GM18519 (cell line): ENCODE measurements around the gene FBXO34.
"Not testable (repeated sequence)": the region's sequence is repeated elsewhere in the genome, so short reads cannot be mapped to it uniquely, and the experiment has no call there.

ENCODE experiments used
- ATAC-seq: cut with Tn5 transposase; IDR thresholded peaks from one replicate; pipeline ENCODE4 v1.9.1; 2021; ENCODE audit warnings: mild to moderate bottlenecking, moderate library complexity; ENCODE audit not compliant: unreplicated experiment, low FRiP score

FBXO34 gene

DNA sequence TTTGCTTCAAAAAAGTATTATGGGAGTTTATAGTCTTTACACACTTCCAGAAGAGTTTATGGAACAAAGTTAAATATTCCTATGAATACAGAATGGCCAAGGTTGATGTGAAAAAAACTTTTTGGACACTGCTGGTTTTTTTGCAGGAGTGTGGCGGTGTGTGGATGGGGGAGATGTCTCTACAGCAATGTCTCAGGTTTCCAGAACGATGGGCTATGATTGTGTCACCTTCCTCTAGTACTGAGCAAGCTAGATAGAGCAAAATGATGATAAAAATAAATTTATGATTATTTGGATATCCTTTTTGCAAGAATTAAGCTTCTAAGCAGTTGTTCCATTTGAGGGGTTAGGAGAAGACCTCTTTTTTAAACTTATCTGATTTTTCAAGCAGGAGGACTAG is 37.9 kb downstream of the FBXO34 start:
- no peak for ATAC-seq

GRCh38 chr14:55309761-55310365 is 38.6 kb downstream of the FBXO34 start:
- no peak for ATAC-seq

DNA sequence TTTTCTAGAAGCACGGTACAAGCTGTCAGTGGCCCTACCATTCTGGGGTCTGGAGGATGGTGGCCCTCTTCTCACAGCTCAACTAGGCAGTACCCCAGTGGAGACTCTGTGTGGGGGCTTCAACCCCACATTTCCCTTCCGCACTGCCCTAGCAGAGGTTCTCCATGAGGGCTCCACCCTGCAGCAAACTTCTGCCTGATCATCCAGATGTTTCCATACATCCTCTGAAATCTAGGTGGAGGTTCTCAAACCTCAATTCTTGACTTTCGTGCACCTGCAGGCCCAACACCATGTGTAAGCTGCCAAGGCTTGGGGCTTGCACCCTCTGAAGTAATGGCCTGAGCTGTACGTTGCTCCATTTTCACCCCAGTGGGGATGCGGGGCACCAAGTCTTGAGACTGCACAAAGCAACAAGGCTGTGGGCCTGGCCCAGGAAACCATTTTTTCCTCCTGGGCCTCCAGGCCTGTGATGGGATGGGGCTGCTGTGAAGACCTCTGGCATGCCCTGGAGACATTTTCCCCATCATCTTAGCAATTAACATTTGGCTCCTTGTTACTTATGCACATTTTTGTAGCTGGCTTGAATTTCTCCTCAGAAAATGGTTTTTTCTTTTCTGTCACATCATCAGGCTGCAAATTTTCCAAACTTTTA is 41.3 kb downstream of the FBXO34 start:
- not testable (repeated sequence) for ATAC-seq

DNA sequence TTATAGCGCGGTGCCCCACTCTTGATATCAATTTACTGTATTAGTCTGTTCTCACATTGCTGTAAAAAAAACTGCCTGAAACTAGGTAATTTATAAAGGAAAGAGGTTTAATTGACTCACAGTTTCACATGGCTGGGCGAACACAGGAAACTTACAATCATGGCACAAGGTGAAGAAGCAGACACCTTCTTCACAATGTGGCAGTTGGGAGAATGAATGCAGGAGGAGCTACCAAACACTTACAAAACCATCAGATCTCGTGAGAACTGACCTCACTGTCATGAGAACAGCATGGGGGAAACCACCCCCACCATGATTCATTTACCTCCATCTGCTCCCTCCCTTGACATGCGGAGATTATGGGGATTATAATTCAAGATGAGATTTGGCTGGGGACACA is 42.3 kb downstream of the FBXO34 start:
- no peak for ATAC-seq

DNA sequence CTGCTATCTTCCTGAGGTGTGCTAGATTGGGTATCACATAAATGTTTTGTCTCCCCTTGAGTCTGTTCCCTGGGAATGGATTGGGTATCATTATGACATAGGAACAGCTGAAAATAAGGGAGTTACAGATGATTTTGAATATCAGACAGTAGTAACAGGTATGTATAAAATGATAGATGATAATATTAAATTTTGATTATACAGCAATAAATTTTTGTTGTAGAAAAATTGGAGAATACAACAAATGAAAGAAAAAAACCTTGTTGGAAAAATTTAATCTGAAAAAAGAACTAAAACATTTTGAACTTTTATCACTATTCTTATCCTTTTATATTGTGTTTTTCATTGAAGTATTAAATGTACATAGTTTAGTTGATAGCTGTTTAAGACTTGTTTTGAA is 43.2 kb downstream of the FBXO34 start:
- no peak for ATAC-seq

- ATAC-seq, result no peak
Observed at GRCh38 chr14:55316564-55316963, 45.3 kb downstream of the FBXO34 start.

GRCh38 chr14:55317542-55318306 is 46.5 kb downstream of the FBXO34 start:
- ATAC-seq, result no peak

- ATAC-seq, result no peak
Observed at GRCh38 chr14:55318694-55319093, 47.5 kb downstream of the FBXO34 start.

DNA sequence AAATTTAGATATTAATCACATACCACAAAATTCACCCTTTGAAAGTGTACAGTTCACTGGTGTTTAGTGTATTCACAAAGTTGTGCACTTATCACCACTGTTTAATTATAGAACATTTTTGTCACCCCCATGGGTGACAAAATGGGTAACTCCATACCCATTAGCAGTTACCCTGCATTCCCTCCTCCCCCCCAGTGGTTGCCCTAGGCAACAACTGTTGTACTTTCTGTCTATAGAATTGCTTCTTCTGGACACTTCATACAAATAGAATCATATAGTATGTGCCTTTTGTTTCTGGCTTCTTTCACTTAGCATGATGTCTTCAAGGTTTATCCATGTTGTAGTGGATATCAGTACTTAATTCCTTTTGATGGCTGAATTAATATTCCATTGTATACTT is 52.7 kb downstream of the FBXO34 start:
- no peak for ATAC-seq

DNA sequence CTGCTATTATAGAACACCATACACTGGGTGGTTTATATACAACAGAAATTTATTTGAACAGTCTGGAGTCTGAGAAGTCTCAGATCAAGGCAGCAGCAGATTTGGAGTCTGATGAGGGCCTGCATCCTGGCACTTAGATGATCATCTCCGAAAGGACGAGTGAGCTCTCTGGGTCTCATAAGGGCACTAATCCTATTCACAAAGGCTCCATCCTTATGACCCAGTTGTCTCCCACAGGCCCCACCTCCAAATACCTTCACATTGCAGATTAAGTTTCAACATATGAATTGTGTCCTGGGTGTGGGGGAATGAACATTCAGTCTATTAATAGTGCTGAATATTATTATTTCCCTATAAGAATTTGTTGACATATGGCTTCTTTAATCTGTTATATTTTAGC is 53.6 kb downstream of the FBXO34 start:
- ATAC-seq, result no peak

GRCh38 chr14:55327179-55327578 is 56.0 kb downstream of the FBXO34 start:
- peak; percentile 71 for ATAC-seq

DNA sequence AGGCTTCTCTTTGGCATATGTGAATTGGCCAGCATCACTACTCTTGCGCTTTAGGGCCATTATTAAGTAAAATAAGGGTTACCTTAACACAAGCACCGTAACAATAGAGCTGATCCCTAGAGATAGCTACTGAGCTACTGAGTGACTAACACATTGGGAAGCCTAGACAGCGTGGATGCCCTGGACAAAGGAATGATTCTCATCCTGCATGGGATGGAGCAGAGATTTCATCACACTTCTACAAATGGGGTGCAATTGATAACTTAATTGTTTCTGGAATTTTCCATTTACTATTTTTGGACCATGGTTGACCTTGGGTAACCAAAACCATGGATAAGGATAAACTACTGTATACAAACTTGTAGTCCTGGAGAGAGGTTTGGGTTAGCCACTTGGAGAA is 57.1 kb downstream of the FBXO34 start:
- no peak for ATAC-seq

DNA sequence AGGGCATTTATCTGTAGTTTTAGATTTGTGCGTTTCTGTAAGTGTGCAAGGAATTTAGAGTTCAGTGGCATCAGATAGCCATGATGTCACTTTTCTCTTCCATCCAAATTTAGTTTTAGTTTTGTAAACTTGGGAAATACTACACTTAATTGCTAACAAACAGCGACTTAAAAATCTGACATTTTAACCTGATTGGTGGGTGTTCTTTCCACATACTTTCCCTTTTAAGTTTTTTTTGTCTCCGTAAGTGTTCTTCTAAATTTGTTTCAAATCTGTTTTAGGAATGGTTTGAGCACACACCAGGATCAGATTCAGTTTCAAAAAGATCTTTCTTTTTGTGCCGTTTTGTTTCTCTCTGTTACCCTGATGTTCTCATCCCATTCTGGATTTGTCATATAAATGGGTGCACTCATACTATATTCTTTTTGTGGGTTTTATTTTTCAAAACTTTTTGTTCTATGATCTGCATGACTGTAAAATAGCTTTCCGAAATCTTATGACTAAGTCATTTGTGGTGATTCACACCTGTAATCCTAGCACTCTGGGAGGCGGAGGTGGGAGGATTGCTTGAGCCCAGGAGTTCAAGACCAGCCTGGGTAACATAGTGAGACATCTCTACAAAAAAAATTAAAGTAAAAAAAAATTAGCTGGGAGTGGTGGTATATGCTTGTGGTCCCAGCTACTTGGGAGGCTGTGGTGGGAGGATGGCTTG is 58.9 kb downstream of the FBXO34 start:
- ATAC-seq, result no peak

GRCh38 chr14:55332654-55333570 is 61.7 kb downstream of the FBXO34 start:
- no peak for ATAC-seq

- peak; percentile 40 for ATAC-seq
Observed at GRCh38 chr14:55333711-55334485, 62.7 kb downstream of the FBXO34 start.

DNA sequence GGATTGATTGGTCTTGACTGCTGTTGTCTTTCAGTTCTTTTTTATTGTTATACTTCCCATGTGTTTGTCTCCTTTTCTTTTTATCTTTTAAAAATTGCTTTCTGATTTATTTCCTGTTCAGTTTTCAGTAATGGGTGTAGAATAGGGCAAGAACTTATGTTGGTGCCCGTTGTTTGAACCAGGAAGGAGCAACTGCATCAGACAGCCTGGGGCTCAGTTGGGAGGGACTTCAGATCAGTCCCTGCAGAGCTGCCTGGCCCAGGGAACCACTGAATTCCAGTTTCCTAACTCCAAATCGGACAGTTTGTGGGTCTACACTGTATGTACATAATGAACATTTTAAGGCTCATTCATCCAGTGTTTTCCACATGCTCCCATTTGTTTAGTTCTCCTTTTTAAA is 64.9 kb downstream of the FBXO34 start:
- no peak for ATAC-seq

GRCh38 chr14:55336691-55337090 is 65.5 kb downstream of the FBXO34 start:
- ATAC-seq, result no peak

DNA sequence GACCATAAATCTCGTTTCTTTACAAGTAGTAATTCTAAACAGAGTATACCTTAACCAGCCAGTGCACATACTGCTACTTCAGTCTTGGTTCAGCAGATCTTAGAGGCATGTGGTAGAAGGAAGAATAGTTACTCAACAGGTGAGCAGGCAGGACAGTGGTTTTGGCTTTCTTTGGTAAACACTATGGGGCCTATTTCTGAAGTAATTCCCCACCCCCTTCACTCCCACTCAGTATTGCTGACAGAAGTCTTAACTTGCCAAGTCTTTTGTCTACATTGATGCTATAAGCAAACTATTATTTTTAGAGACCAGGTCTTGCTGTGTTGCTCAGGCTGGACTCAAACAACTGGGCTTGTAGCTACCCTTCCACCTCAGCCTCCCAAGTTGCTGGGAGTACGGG is 68.5 kb downstream of the FBXO34 start:
- ATAC-seq, result peak; percentile 81

DNA sequence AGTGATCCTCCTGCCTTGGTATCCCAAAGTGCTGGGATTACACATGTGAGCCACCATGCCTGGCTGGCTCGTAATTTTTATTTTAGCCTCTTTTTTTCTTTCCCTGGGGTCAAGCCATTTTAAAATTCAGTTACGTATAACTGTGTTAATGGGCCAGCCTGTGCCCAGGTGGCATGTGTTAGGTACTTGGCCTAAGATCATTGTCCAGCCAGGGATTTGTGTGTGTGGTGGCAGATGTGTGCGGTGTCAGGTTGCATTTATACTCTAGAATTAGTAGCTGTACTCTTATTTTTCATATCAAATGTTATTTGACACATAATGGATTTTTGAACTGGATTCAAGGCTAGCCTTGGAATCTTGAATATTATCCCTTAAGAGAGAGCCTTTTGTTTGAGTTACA is 69.3 kb downstream of the FBXO34 start:
- ATAC-seq, result no peak
